Globus pallidus (tissue), 1 donor: ENCODE measurements around the gene KIAA1217.
"Not testable (repeated sequence)": the region's sequence is repeated elsewhere in the genome, so short reads cannot be mapped to it uniquely, and the experiment has no call there.

Source experiments
- DNase-seq: peaks from one replicate; pipeline ENCODE4 v3.0.0-alpha.2; 2015; ENCODE audit warnings: low spot score

The KIAA1217 gene

GRCh38 chr10:24442641-24443174 lies 233.8 kb downstream of the KIAA1217 start:
- not testable (repeated sequence) for DNase-seq

DNA sequence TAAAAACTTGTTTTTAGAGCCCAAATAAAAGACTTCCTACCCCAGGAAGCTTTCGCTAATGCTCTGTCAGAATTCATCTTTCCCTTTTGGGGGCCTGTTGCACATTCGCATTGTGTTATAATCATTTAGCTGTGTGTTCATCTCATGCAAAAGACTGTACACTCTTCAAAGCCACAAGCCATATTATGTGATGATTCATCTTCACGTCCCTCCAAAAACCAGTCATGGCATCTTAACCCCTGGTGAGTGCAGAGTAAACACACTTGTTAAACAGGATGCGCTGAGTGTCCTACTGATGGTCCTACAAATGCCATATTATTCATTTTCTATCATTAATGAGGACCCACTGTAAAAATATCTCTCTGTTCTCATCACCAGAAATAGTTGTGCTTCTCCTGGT lies 235.4 kb downstream of the KIAA1217 start:
- DNase-seq, result no peak

- DNase-seq, result not testable (repeated sequence)
Measured at GRCh38 chr10:24445958-24446357, 237.0 kb downstream of the KIAA1217 start.

- no peak for DNase-seq
Measured at GRCh38 chr10:24446739-24447138, 237.8 kb downstream of the KIAA1217 start.

DNA sequence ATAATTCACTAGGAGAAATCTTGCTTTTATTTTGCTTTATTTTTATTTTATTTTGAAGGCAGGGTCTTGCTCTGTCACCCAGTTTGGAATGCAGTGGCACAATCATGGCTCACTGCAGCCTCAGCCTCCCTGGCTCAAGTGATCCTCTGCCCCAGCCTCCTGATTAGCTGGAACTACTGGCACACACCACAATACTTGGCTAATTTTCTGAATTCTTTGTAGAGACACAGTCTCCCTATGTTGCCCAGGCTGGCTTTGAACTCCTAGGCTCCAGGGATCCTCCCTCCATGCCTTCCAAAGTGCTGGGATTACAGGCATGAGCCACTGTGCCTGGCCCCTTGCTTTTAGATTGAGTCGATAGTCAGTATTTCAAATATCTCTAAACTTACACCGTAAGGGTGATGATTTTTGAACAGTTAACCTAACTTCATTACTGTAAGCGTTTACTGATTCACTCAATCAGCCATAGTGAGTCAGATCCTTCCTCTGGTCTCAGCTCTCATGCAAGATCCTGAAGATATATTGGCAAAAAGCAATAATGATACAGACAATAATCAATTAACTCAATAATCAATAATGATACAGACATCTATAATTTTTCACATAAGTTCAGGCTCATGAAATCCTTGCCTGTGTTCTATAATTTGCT lies 239.5 kb downstream of the KIAA1217 start:
- no peak for DNase-seq

DNA sequence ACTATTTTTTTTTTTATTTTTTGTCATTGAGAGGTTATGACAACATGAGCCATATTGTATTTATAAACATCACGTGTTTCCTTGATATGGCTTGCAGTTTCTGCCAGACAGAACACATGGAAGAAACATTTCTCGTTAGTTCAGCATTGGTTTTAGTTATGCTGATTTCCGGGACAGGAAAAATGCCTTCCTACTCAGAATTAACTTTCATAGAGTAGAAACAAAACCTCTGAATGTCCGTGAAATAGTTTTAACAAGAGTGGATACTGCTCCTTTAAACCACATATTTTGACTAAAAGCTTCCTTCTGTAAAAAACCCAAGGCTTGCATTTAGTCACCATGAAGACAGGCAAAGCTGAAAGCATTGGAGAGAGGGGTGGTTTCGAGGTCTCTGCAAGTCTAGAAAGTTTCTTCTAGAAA lies 240.4 kb downstream of the KIAA1217 start:
- DNase-seq, result no peak

GRCh38 chr10:24449769-24450310 lies 240.9 kb downstream of the KIAA1217 start:
- DNase-seq, result no peak

GRCh38 chr10:24451325-24451820 lies 242.4 kb downstream of the KIAA1217 start:
- DNase-seq, result no peak

- no peak for DNase-seq
Measured at GRCh38 chr10:24452030-24452429, 243.1 kb downstream of the KIAA1217 start.

DNA sequence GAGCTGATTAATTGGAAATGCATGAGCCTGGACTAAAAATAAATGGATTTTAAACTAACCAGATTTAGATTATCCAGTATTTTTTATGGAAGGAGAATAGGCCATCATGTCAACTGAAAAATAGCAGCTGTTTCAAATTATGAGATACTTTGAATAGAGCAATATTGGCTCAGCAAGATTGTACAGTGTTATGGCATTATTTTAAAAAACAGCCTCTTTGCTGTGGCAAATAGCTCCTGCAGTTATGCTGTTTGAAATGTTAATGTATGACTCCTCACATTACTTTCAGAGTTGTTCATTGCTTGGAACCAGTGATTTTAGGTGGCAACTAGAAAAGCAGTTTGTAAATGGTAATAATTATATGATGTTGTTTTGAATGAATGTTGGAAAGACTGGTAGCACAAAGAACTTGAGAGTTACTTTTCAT lies 244.5 kb downstream of the KIAA1217 start:
- no peak for DNase-seq

GRCh38 chr10:24453973-24454372 lies 245.0 kb downstream of the KIAA1217 start:
- DNase-seq, result no peak

GRCh38 chr10:24455447-24455846 lies 246.5 kb downstream of the KIAA1217 start:
- DNase-seq, result no peak

DNA sequence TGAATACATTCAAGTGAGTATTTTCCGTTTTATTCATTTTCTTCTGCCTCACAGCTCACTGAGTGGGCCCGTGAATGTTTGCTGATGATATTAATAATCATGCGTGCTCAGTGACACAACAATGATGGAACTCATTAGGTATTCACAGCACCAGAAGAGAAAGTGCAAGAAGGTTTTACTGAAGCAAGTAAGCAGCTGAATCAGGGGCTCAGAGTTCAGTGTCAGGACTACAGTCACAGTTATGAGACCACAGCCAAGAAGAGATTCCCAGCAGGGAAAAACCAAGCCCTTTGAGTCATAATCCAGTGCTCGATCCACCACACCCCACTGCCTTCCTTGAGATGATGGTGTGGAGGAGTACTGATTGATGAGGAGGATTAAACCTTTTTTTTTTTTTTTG lies 247.4 kb downstream of the KIAA1217 start:
- no peak for DNase-seq

- no peak for DNase-seq
Measured at GRCh38 chr10:24457661-24458318, 248.9 kb downstream of the KIAA1217 start.

- no peak for DNase-seq
Measured at GRCh38 chr10:24459836-24460235, 250.9 kb downstream of the KIAA1217 start.

DNA sequence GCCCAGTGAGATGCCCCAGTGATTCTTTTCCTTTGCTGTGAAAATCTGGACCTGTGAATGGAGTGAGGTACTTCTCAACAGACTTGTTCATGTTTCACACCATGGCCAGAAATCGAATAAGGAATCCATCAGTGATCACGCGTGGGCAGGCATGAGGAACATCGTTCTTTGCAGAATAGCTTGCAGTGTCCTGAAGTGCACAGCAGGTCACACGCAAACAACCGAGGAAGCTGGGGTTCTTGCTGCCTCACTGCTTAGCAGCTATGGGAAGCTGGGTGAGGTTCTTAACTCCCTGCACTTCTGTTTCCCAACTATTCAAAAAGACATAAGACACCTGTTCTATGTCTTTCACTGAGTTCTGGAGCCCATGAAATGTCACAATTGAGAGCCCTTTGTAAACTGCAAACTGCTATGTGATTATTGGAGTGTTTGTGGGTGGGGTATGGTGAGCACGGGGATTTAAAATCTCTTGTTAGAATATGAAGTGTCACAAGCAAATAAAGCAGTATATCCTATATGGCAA lies 253.4 kb downstream of the KIAA1217 start:
- no peak for DNase-seq

DNA sequence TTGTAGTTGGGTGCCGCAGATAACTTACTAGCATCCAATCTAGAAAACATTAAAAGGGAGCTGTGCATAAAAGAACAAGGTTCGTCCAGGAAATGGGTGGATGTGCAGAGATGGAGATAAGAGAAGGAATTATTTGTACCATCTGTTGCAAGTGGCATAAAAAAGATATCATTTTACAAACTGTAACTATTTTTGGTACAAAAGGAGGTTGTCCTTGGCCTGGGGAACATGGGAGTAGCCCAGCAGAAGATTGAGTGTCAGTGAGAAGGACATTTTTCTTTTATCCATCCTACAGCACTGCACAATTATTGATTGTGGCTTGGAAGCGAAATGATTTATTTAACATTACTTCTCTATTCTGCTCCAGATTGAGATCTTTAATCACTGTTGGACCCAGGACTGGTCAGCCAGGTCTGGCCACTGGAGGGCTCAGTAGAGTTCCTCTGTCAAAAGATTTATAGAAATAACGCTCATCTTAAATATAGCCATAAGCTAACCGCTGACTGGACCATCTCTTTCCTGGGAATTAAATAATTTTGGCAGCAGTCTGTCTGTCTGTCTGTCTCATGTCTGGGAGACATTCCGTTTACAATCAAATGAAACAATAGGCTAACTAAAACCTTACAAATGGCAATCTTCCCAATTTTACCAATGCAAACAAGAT lies 254.1 kb downstream of the KIAA1217 start:
- DNase-seq, result no peak

DNA sequence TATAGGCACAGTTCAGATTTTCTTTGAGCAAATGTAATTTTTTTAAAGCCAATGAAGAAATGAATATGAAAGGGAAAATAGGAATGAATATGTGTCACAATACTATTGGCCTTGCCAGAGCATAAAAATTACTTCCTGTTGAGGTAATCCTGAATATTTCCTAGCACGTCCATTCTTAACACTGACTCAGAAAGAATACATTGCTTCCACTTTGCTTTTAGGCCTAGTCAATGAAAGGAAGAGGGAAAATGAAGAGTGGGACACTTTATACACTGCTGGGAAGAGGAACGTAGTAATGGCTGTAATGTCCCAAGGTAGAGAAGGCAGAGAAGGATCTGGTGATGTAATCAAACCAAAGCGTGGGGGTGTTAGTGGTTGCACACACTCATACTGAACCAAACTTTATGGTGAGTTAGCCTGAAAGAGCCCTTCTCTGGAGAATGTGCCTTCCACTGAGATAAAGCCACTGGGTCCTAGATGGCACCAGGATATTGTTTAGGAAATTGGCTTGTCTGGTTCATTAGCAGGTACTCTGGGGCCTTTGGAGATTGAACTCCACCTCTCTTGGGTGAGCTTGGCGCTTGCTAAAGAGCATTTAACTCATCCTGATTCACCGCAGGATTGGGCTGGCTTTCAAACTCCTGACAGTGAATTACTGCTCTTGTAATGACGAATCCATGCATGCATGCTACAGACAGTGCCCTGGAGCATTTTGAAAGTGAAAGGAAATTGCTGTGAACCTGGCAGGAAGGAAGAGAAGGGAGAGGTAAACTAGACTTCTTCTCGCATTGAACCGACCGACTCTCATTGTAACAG lies 254.9 kb downstream of the KIAA1217 start:
- no peak for DNase-seq

GRCh38 chr10:24465124-24465874 lies 256.4 kb downstream of the KIAA1217 start:
- no peak for DNase-seq
